ENCODE results near the gene IGF1.
"Not testable (repeated sequence)": the region's sequence is repeated elsewhere in the genome, so short reads cannot be mapped to it uniquely, and the experiment has no call there.

IGF1 gene

DNA sequence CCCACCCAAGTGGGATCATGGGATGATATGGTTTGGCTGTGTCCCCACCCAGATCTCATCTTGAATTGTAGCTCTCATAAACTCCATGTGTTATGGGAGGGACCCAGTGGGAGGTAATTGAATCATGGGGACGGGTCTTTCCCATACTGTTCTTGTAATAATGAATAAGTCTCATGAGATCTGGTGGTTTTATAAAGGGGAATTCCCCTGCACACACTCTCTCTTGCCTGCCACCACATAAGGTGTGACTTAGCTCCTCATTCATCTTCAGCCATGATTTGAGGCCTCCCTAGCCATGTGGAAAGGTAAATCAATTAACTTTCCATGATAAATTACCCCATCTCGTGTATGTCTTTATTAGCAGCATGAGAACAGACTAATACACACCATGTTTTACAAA lies 109.2 kb downstream of the IGF1 start:
- ATAC-seq (peak; percentile 85), DNase-seq (peak in 1 of 2 donors; percentile 13)
- peaks cover 19% of the 10 kb centered on the region for H3K27me3 Mint-ChIP-seq
- H3K4me3 Mint-ChIP-seq: no peak overlapping the region
- H3K9me3 Mint-ChIP-seq: peaks cover 9 to 39% of the 10 kb centered on the region in 2 donors
- no peak overlapping the region for H3K27ac Mint-ChIP-seq
- peaks cover 19% of the 10 kb centered on the region for H3K4me1 Mint-ChIP-seq

DNA sequence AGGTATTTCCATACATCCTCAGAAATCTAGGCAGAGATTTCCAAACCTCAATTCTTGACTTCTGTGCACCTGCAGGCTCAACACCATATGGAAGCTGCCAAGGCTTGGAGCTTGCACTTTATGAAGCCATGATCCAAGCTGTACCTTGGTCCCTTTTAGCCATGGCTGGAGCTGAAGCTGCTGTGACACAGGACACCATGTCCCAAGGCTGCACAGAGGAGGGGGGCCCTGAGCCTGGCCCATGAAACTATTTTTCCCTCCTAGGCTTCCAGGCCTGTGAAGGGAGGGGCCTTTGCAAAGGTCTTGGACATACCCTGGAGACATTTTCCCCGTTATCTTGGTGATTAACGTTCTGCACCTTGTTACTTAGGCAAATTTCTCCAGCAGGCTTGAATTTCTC lies 110.5 kb downstream of the IGF1 start:
- ATAC-seq: no peak
- peaks cover 26% of the 10 kb centered on the region for H3K27me3 Mint-ChIP-seq
- no peak overlapping the region for H3K27ac Mint-ChIP-seq
- H3K9me3 Mint-ChIP-seq: peaks cover 9 to 39% of the 10 kb centered on the region in 2 donors
- H3K4me3 Mint-ChIP-seq: no peak overlapping the region
- no peak for DNase-seq
- peaks cover 19% of the 10 kb centered on the region for H3K4me1 Mint-ChIP-seq

DNA sequence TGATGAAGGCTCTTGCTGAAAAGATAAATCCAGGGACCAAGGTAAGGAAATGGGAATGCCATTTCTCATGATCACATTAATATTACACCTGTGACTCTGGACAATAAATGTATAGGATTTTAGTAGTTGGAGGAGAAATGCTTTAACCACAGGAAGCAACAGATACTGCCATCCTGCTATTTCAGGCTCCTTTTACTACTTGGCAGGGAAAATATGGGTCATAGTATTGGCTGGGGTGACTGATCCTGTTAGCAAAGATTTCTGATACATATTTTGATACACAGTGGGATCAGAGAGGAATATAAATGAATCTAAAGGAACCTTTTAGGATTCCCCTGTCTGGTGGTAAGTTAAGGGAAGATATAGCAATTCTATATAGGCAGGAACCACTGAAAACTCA lies 115.0 kb downstream of the IGF1 start:
- DNase-seq (no peak), ATAC-seq (no peak)
- Mint-ChIP-seq H3K27ac (no peak overlapping the region), H3K4me1 (no peaks in the 10 kb centered on the region), H3K4me3 (no peak overlapping the region), H3K9me3 (peaks cover 9 to 23% of the 10 kb centered on the region in 2 donors), H3K27me3 (peaks cover 53% of the 10 kb centered on the region)

DNA sequence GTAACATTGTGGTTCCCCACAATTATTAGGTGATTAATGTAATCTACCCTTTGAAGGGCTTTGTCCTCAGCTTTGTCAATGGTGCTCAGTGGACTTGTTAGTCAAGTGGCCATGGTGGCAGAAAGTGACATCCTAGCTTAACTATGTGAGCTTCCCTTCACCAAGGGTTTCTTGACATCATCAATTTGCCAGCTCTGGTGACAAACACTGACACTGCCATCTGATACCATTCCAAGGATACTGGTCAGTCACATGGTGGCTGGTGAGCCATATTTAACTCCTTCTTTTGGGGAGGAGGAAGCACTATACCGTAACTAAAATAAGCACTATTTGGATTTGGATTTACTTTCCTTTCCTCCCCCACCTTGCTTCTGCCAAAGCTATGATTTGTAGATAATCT lies 115.7 kb downstream of the IGF1 start:
- Mint-ChIP-seq H3K4me1 (no peaks in the 10 kb centered on the region), H3K9me3 (peaks cover 9 to 23% of the 10 kb centered on the region in 2 donors), H3K4me3 (no peak overlapping the region), H3K27ac (no peak overlapping the region), H3K27me3 (peaks cover 59% of the 10 kb centered on the region)
- ATAC-seq: no peak
- DNase-seq: no peak

DNA sequence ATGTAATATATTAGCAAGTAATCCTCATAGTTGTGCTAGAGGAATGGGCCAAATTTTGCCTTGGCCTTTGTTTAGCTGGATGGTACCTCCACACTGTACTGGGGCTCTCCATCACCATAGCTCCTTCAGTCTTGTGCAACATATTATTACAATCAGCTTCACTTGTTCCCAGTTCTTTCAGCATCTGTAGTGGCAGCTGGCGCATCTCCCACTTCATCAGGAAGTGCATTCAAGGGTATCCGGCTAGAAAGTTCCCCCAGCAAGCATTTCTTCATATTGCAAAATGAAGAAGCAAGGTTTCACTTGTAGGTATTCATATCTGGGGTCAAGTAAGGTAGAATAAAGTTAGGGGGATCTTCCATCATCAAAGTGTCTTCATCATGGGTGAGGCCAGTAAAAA lies 123.7 kb downstream of the IGF1 start:
- H3K4me1 Mint-ChIP-seq: no peaks in the 10 kb centered on the region
- no peak for DNase-seq

DNA sequence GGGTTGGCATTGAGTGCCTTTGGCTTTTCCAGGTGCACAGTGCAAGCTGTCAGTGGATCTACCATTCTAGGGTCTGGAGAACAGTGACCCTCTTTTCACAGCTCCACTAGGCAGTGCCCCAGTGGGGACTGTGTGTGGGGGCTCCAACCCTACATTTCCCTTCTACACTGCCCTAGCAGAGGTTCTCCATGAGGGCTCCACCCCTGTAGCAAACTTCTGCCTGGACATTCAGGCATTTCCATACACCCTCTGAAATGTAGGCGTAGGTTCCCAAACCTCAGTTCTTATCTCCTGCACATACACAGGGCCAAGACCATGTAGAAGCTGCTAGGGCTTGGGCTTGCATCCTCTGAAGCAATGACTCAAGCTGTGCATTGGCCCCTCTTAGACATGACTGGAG lies 126.1 kb downstream of the IGF1 start:
- not testable (repeated sequence) for ATAC-seq, H3K4me1 Mint-ChIP-seq, DNase-seq, H3K4me3 Mint-ChIP-seq, H3K27ac Mint-ChIP-seq
- Mint-ChIP-seq H3K9me3 (peaks cover 22 to 34% of the 10 kb centered on the region in 2 donors), H3K27me3 (peaks cover 20% of the 10 kb centered on the region)

More for the DNA sequence above, 123.7 kb downstream of the IGF1 start:
- Mint-ChIP-seq H3K4me3 (no peak overlapping the region), H3K27ac (peak overlapping the region in 1 of 2 donors; percentile 14), H3K27me3 (peaks cover 34% of the 10 kb centered on the region), H3K9me3 (peaks cover 26 to 34% of the 10 kb centered on the region in 2 donors)
- no peak for ATAC-seq

DNA sequence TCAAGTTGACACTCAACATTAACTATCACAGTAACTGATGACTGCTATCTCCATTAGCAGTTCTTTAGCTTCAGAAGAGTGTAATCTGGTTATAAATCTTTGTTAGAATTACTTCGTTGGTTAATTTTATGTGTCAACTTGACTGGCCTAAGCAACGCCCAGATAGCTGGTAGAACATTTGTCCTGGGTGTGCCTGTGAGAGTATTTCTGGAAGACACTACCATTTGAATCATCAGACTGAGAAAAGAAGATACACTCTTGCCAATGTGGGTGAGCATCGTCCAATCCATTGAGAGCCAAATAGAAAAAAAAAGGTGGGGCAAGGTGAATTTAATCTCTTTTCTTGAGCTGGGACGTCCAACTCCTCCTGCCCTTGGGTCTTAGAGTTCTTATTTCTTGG lies 129.0 kb downstream of the IGF1 start:
- H3K4me1 Mint-ChIP-seq: no peaks in the 10 kb centered on the region
- H3K27ac Mint-ChIP-seq: no peak overlapping the region

DNA sequence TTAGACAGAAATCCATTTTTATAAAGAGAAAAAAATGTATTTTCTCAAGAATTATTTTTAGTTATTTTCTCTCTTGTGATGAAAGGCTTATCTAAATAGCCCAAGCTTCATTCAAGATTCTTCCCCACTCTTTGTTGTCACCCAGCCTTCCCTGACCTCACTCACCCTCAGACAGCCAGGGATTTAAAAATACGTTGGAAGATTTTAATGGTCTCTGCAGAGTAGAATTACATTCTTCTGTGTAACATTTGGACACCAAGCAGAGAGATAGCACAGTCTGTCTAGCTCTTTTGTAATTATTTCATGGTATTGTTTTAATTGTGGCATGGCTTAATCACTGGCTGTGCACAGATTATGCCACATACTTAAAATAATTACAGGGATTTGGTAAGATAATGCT lies 130.3 kb downstream of the IGF1 start:
- Mint-ChIP-seq H3K9me3 (peaks cover 18 to 28% of the 10 kb centered on the region in 2 donors), H3K27me3 (peaks cover 33% of the 10 kb centered on the region), H3K27ac (no peak overlapping the region), H3K4me1 (no peaks in the 10 kb centered on the region), H3K4me3 (no peak overlapping the region)
- ATAC-seq: no peak
- no peak for DNase-seq

More for the DNA sequence above, 129.0 kb downstream of the IGF1 start:
- DNase-seq (no peak), ATAC-seq (no peak)
- H3K4me3 Mint-ChIP-seq: no peak overlapping the region
- peaks cover 22 to 34% of the 10 kb centered on the region in 2 donors for H3K9me3 Mint-ChIP-seq
- H3K27me3 Mint-ChIP-seq: peaks cover 33% of the 10 kb centered on the region

DNA sequence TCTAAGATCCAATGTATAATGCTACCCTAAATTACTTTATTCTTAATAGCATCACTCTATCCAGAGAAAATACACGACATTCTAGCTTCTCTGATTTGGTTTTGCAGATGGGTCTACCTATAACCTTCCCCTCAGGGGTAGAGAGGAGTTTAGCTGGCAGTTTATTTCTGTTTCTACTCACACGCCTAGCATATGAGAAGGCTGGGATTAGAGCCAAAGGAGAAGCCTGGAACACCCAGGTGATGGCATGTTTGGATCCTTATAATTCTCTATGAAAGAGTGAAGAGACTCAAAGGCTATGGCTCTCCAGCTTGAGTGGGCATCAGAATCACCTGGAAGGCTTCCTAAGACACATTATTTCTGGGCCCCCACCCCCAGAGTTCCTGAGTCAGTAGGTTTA lies 131.3 kb downstream of the IGF1 start:
- Mint-ChIP-seq H3K9me3 (peaks cover 14 to 24% of the 10 kb centered on the region in 2 donors), H3K4me3 (no peak overlapping the region), H3K27ac (no peak overlapping the region), H3K27me3 (peaks cover 33% of the 10 kb centered on the region), H3K4me1 (no peaks in the 10 kb centered on the region)
- ATAC-seq (no peak), DNase-seq (no peak)

DNA sequence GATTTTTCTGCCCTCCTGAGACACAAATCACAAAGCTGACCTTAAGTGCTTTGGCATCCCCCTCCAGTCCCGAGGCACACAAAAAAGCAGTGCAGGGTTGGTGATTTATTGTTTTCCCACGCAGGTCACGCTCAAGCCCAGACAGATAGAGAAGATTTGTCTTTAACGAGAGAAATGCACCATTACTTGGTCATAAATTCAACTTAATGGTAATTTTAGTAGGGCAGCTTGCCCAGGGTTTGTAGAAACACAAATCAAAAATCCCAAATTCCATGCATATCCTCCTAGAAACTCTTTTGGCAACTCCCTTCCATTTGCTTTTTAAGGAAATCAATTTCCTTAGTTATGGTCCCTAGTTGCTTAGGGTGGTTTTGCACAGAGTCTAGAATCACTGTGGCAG lies 132.6 kb downstream of the IGF1 start:
- H3K4me1 Mint-ChIP-seq: peaks cover 9% of the 10 kb centered on the region
- peaks cover 33% of the 10 kb centered on the region for H3K27me3 Mint-ChIP-seq
- no peak overlapping the region for H3K27ac Mint-ChIP-seq
- ATAC-seq (no peak), DNase-seq (no peak)
- H3K9me3 Mint-ChIP-seq: peaks cover 10 to 11% of the 10 kb centered on the region in 2 donors
- no peak overlapping the region for H3K4me3 Mint-ChIP-seq

Measured in stimulated activated naive CD8-positive, alpha-beta T cell treated with anti-CD3 and anti-CD28 coated beads, Interleukin-15, amount 100 ng/mL, for 72 hours (primary cell).